RPMI8226 (cell line): ENCODE results near the gene MTFR2.

Source experiments
- DNase-seq: peaks from one replicate; pipeline ENCODE4 v3.0.0-alpha.2; 2015

Gene MTFR2

GRCh38 chr6:136181512-136181833 is 68.6 kb downstream of the MTFR2 start:
- no peak for DNase-seq
